HG03139 (cell line): Measurements from ENCODE around the gene MAGIX.
"Not testable (repeated sequence)": the region's sequence is repeated elsewhere in the genome, so short reads cannot be mapped to it uniquely, and the experiment has no call there.

Experiments used
- ATAC-seq: cut with Tn5 transposase; IDR thresholded peaks from one replicate; pipeline ENCODE4 v1.9.1; 2021; ENCODE audit not compliant: unreplicated experiment

MAGIX gene

DNA sequence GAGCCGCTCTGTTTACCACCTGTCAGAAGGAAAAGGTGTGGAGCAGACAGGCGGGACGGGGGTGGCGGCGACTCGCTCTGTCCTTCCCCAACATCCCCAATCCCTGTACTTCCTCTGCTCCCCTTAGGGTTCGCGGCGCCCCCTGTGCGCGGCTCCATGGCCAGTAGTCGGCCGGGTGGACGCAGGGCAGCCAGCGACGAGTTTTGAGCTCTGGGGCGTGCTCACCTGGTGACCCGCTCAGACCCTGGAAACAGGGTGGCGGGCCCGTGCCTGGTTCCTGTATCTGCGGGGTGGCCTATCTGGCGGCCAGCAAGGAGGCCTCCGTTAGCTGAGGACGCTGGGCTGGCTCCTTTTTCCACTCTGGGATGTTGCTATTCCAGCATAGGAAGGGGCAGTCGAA, 5.4 kb upstream of the MAGIX start:
- no peak for ATAC-seq

DNA sequence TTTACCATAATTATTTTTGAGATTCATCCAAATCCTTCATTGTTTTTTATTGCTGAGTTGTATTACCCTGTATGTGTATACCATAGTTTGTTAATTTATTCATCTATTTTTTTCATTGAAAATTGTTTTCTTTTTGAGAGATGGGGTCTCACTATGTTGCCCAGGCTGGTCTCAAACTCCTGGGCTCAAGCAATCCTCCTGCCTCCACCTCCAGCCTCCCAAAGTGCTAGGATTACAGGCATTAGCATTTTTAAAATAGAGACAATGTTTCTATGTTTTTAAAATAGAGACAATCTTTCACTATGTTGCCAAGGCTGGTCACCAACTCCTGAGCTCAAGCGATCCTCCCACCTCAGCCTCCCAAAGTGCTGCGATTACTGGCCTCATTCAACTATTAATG, 1.6 kb upstream of the MAGIX start:
- ATAC-seq: no peak

DNA sequence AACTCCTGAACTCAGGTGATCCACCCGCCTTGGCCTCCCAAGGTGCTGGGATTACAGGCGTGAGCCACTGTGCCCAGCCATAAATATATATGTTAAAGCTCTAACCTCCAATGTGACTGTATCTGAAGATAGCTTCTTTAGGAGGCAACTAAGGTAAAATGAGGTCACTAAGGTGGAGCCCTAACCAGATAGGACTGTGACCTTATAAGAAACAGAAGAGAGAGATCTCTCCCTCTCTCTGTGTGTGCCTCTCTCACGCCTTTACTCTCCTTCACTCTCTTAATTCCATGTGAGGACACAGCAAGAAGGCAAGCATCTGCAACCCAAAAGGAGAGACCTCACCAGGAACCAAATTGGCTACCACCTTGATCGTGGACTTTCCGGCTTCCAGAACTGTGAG, 926 bp upstream of the MAGIX start:
- ATAC-seq: no peak

DNA sequence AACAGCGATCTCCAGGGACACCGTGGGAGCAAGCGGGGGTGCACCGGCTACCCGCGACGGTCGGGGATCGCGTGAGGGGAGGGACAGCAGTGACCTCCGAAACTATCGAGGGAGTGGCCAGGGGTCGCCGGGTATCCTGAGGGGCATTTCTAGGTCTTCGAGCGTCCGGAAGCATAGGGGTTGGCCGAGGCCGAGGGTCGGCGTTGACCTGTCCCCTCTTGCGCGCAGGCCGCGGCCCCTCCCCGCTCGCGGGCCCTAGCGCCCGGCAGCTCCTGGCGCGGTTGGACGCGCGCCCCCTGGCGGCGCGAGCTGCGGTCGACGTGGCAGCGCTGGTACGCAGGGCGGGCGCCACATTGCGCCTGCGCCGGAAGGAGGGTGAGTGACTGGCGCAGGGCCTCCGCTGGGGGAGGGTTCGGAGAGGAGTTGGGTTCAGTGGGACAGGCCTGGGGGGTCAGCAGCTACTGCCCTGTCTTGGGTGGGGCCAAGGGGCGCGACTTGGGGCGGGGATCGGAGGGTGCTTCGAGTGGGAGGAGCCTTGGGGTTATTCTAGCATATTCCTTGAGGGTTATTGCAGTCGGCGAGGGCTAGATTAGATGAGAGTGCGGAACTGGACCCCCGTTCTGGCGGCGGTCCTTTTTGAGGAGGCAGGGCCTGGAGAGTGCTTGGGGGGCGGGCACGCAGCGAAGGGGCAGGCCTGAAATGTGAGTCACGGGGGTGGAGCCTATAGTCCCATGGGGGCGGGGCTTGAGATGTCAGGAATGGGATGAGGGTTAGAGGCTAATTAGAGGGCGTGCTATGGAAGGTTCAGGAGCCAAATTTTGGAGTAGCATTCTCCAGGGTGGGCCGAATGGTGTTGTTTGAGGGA, 1.2 kb downstream of the MAGIX start:
- peak; percentile 41 for ATAC-seq

DNA sequence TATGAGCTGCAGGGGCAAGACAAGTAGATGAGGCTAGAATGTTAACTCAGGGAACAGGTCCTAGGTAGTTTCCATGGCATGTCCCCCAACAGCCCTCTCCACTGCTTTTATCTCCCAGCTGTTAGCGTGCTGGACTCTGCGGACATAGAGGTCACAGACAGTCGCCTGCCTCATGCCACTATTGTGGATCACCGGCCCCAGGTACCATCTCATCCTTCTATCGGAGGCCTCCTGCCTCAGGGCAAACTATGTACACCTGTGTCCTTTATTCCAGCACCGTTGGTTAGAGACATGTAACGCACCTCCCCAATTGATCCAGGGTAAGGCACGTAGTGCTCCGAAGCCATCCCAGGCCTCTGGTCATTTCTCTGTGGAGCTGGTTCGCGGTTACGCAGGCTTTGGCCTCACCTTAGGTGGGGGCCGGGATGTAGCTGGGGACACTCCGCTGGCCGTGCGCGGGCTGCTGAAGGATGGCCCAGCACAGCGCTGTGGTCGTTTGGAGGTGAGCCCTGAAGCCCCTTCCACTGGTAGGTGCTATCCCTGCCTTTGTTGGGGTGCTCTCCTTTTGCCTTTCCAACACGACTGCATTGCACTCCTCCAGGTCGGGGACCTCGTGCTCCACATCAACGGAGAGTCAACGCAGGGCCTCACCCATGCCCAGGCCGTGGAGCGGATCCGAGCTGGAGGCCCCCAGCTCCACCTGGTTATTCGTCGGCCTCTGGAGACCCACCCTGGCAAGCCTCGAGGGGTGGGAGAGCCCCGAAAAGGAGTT, 2.2 kb downstream of the MAGIX start:
- ATAC-seq: no peak

DNA sequence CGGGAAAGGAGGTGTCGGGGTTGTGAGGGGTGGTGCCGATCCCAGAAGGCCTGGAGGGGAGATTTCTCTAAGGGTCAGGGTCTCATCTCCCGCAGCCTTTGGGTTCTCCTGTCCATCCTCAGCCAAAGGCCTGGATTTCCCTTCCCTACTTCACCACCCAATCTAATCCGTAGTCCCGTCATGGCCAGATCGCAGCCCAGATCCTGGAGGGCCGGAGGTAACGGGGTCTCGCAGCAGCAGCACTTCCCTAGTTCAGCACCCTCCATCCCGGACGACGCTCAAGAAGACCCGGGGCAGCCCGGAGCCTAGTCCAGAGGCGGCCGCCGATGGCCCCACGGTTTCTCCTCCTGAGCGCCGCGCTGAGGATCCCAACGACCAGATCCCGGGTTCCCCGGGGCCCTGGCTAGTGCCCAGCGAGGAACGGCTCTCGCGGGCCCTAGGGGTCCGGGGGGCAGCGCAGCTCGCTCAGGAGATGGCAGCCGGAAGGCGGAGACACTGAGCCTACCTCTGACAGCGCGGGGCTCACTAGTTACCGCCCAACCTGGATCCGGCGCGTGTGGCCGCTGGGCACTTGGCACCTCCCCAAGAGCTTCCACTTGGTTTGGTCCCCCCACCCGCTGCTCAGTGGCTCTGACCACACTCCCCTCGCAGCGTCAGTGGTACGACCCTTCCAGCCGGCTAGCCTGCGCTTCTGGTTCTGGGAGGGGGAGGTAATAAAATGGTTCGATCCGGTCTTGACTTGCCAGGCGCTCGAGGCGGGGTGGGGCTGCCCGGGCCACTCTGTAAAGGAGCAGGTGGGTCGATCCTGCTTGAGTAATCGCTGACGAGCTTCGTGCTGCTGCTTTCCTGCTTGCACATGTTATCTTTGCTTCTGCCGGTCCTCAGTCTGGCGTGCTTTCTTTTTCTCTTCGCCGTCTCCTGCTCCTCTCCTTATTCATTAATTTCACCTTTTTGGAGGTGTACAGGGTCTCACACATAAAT, 3.6 kb downstream of the MAGIX start:
- ATAC-seq: no peak

DNA sequence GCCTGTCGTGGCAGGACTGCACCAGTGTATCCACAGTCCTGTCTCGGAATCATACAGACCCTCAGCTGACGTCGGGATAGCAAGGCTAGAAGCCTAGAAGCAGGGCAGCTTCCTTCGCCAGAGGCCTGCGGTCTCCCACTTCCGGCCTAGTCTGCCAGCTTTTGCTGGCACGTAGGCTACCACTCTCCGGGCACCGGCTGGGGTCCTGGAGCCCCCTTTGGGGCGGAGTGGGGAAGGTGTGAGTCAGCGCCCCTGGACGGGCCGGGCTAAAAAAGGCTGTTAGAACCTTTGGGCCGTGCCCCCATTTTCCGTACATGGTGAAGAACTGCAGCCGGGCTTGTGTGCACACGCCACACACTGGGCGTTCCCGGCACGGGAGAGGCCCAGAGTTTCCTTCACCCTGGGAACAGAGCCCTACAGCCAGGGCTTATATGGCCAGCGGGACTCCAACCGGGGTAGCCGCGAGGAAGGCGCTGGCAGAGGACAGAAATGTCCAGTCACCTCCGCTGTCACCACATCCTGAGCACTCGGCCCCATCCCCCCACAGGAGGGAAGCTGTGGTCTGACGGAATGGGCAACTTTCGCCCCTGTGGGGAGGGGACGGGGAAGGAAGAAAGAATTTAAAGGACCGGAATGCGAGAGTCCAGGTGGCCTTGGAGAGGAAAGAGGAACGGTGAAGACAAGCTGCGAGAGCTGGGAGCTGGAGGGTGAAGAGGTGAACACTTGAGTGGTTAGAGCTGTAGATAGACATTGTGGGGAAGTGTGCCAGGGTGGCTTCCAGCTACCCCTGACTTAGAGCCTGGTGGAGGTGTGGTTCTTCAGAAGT, 4.6 kb downstream of the MAGIX start:
- no peak for ATAC-seq

DNA sequence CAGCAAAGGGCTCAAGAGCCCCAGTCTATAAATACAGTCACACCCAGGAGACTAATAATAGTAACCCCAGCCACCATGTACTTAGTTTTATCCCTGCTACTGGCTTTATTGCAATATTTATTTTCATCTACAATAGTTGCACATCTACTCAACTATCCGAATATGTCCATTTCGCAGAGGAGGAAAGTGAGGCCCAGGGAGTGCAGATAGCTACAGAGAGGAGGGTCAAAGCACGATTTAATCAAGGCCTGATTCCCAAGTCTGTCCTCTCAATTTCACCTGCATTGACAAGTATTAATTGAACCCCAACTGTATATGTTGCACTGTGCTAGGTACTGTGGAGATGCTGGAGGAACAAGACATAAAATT, 5.2 kb downstream of the MAGIX start:
- no peak for ATAC-seq

DNA sequence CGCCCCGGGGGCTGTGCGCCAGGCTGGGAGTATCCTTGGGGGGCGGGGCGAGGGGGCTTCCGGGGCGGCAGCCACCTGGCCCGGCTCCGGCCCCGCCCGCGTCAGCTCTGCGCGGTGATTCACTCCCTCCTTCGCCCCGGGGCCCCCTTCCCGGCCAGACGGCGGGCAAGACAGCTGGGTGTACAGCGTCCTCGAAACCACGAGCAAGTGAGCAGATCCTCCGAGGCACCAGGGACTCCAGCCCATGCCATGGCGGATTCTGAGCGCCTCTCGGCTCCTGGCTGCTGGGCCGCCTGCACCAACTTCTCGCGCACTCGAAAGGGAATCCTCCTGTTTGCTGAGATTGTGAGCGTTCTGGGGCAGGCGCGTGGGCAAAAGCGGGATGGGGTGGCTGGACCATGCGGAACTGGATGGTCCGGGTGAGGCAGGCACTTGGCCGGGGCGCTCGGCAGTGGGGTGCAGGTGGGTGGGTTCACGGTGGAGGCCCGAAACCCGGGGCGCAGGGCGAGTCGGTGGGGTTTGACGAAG, 9.3 kb downstream of the MAGIX start, which contains the start of gene PLP2:
Gene PLP2 (plus strand): TSS at position 147 of the 528 bp plus-strand sequence. CDS start 103 bp downstream, at position 250.
- peak; percentile 40 for ATAC-seq

DNA sequence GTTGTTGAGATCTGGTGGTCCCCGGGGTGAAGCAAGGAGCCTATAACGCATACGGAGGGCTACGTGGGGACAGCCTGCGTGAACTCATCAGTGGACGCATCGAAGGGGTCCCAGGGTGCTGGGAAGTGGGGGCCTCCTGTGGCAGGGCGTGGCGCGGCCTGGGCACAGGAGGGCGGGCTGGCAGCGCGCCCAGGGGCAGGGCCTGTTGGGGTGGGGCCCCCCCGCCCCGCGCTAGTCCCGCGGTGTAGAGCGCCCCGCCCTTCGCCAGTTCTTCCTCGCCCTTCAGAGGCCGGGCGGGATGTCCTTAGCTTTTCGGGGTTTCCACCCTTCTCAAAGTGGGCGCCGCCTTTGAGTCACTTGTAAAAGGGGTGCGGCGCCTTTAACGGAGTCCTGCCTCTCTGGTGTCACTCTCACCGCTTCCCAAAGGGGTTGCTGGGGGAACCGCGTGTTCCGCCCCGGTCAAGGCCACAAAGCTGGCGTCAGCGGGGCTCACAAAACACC, 9.8 kb downstream of the MAGIX start:
- peak; percentile 64 for ATAC-seq

DNA sequence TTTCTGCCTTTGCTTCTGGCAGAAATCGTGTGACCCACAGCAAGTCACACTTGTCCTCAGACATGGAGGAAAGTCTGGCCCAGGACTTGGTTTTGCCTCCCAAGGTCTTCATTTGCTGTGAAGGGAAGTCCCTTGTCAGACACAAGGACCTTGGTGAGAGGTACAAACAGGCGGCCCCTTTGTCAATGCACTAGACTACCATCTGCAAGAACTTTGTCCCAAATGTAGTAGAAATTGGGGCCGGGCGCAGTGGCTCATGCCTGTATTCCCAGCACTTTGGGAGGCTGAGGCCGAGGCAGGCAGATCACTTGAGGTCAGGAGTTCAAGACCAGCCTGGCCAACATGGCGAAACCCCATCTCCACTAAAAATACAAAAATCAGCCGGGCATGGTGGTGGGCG, 11.0 kb downstream of the MAGIX start:
- ATAC-seq: not testable (repeated sequence)

DNA sequence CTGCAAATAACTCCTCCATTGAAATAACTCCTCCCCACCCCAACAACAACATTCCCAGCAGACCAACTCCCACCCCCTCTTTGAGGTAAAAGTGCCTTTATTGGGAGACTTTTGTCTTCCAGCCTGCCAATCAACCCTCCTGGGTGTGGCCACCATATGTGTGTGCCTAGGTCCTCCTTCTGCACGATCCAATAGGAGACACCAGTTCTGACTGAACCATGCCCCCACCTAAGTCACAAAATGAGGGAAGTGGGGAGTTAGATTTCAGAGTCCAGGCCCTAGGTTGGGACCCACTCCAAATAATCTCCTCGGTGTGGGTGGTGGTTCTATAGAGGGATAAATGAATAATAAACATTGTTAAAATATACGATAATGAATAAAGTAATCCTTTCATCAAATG, 12.2 kb downstream of the MAGIX start:
- no peak for ATAC-seq

DNA sequence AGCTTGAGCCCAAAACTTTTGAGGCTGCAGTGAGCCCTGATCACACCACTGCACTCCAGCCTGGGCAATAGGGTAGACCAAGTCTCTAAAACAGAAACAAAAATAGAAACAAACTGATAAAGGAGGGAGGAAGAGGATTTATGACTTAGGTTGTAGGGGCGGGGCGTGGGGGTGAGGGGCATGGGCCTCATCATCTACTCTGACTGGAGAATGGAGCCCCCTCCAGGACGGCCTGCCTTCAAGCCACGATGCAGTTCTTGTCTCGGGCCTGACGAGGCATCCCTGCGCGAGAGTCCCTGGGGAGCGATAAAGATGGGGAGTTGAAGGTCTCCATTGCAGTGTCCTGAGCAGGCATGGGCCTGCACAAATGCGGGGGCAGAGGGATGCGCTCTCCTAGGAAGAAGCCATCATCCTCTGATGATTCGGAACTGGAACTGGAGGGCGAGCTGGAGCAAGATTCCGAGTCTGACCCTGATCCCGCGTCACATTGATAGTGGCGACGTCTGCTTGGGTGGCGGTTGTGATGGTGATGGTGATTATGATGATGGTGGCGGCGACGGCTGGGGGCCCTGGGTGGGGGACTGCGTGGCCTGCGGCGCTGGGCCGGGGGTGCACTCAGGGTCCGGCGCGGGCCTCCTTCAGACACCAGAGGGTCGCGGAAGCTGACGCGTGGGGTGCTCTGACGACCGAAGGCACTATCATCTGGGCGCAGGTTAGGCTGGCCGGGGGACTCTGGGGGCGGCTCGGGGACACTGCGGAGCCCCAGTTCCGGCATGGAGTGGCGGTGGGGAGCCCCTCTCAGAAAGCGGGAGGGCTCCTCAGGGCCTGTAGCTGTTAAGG, 13.1 kb downstream of the MAGIX start:
- no peak for ATAC-seq

DNA sequence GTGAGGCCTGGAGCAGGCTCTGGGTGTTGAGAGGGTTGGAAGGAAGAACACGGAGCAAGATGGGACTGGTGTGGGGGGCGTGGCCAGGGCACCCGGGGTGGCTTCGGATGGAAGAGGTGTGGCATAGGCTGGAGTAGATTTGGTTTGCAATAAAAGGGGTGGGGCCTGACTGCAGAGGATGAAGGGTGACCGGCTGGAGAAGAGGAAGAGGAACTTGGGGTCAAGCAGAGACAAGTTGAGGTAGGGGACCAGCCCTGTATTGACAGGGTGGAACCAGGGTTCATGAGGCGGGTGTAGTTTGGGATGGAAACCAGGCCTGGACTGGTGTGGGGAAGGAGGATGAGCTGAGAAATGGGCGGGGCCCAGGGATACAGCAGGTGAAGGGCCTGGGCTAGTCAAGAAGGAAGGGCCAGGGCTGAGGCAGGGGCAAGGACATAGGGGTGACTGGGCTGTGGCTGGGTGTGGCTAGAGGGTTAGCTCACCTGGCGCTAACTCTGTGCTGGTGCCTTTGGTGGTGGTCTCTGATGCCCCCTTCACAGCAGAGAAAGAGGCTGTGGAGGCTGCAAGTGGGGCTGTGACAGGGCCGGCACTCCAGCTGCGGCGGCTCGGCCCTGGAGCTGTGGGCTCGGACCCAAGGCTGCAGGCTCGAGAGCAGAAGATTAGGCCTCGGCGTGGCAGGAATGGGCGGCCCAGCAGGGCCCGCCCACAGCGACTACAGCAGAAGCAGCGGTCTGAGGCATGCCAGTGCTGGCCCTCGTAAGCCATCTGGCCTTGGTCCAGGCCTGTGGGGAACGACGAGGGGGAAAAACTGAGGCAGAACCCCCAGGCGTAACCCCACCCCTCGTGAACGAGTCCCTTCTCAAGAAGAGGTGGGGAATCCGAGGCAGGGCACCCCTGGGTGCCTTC, 14.1 kb downstream of the MAGIX start:
- no peak for ATAC-seq

DNA sequence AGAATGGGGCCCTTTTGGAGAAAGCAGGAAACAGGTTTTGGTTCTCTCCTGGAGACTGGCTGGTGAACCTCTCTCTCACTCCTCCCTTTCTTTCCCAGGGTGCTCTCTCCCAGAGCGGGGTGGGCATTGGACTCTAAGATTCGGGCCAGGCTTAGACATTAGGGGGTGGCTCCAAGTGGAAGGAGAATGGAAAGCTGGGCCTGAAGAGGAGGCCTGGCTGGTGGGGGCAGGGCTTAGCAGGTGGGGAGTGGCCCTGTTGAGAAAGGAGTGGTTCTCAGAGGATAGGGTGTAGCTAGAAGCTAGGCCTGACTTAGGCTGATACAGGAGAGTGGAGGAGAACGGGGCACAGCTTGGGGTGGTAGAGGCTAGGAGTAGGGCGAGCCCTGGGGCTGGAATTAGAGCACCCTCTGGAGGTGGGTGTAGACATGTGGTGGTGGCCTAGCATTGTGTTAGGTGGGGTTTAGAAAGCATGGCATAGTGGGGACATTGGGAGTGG, 14.8 kb downstream of the MAGIX start:
- no peak for ATAC-seq

DNA sequence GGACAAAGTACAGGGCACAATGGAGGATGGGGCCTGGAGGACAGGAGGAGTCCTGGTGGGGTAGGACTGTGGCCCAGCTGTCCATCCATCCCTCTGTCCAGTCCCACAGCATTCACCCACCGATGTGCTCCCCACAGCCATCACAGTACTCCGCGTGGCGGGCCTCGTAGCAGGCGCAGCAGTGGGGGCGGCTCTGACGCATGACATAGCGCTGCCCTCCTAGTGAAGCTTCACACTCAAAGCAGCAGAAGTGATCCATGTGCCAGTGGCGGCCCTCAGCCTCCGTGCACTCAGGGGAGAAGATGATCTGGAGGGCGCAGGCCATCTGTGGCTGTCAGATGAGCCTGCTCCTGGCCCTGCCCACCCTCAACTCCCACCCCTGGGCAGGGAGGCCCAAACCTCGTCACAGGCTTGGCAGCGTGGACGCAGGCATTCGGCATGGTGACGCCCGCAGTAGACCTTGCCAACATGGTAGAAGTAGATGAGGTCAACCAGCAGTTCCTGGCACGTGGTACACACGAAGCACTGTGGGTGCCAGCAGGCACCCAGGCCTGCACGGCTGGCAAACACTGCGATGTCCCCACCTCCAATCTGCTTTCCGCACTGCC, 15.4 kb downstream of the MAGIX start:
- ATAC-seq: no peak

DNA sequence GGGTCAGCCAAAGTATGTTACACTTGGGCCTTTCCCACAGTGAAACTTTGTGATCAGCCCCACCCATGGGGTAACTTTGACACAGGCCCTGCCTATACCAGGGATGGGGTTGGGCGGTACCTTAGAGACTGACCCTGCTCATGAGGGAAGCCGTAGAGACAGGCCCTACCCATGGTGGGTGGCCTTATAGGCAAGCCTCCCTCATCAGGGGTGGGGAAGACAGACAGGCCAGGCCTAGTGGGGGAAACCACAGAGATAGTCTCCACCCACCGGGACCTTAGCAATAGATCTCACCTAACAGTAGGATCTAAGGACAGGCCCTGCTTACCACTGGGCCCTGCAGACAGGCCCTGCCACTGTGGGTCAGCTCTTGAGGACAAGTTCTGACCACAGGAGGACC, 16.0 kb downstream of the MAGIX start:
- ATAC-seq: no peak
